ENCODE measurements around the gene FTSJ3. TPM values are rescaled to one million over a fixed set of nuclear protein-coding genes. Genes with fewer than 3 reads are reported as not detected.

Gene FTSJ3
- total RNA-seq, 1 donor from 2014 or later: 50.2 TPM

DNA sequence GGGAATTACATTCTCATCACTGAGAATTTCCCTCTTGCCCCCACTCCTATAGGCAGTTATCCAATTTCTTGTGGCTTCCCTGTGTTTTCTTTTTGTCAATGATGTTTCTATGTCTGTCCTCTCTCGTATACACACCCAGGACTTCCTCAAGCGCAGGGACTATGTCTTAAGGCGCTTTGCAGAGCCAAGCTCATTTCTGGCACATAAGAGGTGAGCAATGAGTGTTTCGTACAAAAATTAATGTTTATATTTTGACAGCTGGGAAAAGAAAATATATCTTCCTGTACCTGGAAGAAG is 52.5 kb downstream of the FTSJ3 start:
- H3K79me2 ChIP-seq (ENCODE audit: insufficient read depth, low read length): peaks cover 92% of the 10 kb centered on the region
- H3K36me3 ChIP-seq (ENCODE audit: insufficient read depth, low read length): peaks cover 20% of the 10 kb centered on the region
- peak overlapping the region; percentile 92 for H3K4me3 ChIP-seq (ENCODE audit: insufficient read depth, low read depth, low read length)
- H3K4me2 ChIP-seq (ENCODE audit: low read length): peak overlapping the region; percentile 93
- H3K4me1 ChIP-seq (ENCODE audit: insufficient read depth, low read length): peaks cover 11% of the 10 kb centered on the region
- Mint-ChIP-seq H3K4me1 (ENCODE audit: low read depth, unreplicated experiment) (peaks cover 20% of the 10 kb centered on the region), H3K4me3 (ENCODE audit: unreplicated experiment) (peak overlapping the region; percentile 97), H3K27ac (ENCODE audit: unreplicated experiment) (peak overlapping the region; percentile 99), H3K27me3 (ENCODE audit: low read depth, unreplicated experiment) (no peaks in the 10 kb centered on the region), H3K9me3 (ENCODE audit: unreplicated experiment) (no peaks in the 10 kb centered on the region), H3K36me3 (ENCODE audit: low read depth, unreplicated experiment) (peaks cover 1% of the 10 kb centered on the region)
- TF ChIP-seq, protein P1, sequence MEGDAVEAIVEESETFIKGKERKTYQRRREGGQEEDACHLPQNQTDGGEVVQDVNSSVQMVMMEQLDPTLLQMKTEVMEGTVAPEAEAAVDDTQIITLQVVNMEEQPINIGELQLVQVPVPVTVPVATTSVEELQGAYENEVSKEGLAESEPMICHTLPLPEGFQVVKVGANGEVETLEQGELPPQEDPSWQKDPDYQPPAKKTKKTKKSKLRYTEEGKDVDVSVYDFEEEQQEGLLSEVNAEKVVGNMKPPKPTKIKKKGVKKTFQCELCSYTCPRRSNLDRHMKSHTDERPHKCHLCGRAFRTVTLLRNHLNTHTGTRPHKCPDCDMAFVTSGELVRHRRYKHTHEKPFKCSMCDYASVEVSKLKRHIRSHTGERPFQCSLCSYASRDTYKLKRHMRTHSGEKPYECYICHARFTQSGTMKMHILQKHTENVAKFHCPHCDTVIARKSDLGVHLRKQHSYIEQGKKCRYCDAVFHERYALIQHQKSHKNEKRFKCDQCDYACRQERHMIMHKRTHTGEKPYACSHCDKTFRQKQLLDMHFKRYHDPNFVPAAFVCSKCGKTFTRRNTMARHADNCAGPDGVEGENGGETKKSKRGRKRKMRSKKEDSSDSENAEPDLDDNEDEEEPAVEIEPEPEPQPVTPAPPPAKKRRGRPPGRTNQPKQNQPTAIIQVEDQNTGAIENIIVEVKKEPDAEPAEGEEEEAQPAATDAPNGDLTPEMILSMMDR (IDR thresholded peaks at IDR 0.05; ENCODE audit: insufficient read depth, low read depth, low read length): no peak
- no peak for TF ChIP-seq EZH2 (IDR thresholded peaks at IDR 0.05; ENCODE audit: insufficient read depth, low read length)
- H4K20me1 ChIP-seq (ENCODE audit: insufficient read depth, low read length): peaks cover 81% of the 10 kb centered on the region
- no peaks in the 10 kb centered on the region for H3K9me3 ChIP-seq (ENCODE audit: insufficient read depth, low read depth, low read length)
- H2AFZ ChIP-seq (ENCODE audit: low read depth, low read length): no peak overlapping the region
- FAIRE-seq (no peak), DNase-seq (ENCODE audit: low read depth) (no peak)
- peak overlapping the region; percentile 98 for H3K9ac ChIP-seq (ENCODE audit: low read length)
- peak overlapping the region; percentile 97 for H3K27ac ChIP-seq (ENCODE audit: low read depth, low read length)
- no peaks in the 10 kb centered on the region for H3K27me3 ChIP-seq (ENCODE audit: insufficient read depth, low read length)

DNA sequence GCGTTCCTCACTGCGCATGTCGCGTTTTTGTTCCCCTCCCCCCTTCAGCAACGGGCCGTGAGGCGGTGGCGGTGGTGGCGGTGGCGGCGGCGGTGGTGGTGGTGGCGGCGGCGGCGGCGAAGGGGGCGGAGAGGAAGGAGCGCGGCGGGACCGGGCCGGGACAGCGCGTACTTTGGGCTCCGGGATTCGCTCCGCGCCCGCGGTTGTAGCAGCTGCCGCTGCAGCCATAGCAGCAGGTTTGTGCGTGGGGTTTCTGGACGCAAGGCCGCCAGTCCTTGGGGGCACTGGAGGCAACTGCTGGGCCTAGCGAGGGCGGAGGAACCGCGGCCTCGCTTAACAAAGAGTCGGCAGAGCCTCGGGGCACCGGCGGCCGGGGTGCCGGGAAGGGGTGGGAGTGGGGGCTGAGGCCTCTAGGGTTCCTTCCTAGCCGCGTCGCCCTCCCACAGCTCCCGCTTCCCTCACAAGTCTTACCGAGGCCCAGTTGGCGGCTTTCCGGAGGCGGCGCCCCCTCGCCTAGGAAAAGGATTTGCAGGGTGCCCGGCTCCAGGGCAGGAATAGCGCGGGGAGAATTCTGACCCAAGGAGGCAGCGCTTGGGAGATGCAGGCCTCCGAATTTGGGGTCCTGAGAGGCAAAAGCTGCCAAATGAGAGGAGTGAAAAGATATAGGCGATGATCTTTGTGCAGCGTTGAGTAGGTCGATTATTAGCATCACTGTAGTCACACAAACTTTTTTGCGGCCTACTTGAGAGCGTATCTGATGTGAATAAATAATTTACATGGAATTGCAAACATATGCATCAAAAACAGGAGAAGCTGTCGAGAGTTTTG is 53.1 kb downstream of the FTSJ3 start, which contains the start of gene DDX42:
DDX42 (plus strand) TSS at position 30 of the 828 bp plus-strand sequence. CDS start 12,880 bp downstream, outside the sequence.
- Mint-ChIP-seq H3K36me3 (ENCODE audit: low read depth, unreplicated experiment) (peaks cover 1% of the 10 kb centered on the region), H3K4me3 (ENCODE audit: unreplicated experiment) (peak within 1 kb of the TSS; percentile 97), H3K27ac (ENCODE audit: unreplicated experiment) (peak within 1 kb of the TSS; percentile 99), H3K9me3 (ENCODE audit: unreplicated experiment) (no peaks in the 10 kb centered on the region), H3K27me3 (ENCODE audit: low read depth, unreplicated experiment) (no peaks in the 10 kb centered on the region), H3K4me1 (ENCODE audit: low read depth, unreplicated experiment) (peaks cover 20% of the 10 kb centered on the region)
- Histone ChIP-seq H3K4me2 (ENCODE audit: low read length) (peak within 1 kb of the TSS; percentile 93), H3K79me2 (ENCODE audit: insufficient read depth, low read length) (peaks cover 92% of the 10 kb centered on the region), H3K9ac (ENCODE audit: low read length) (peak within 1 kb of the TSS; percentile 98), H3K27ac (ENCODE audit: low read depth, low read length) (peak within 1 kb of the TSS; percentile 97), H3K27me3 (ENCODE audit: insufficient read depth, low read length) (no peaks in the 10 kb centered on the region), H3K36me3 (ENCODE audit: insufficient read depth, low read length) (peaks cover 20% of the 10 kb centered on the region), H4K20me1 (ENCODE audit: insufficient read depth, low read length) (peaks cover 78% of the 10 kb centered on the region), H3K9me3 (ENCODE audit: insufficient read depth, low read depth, low read length) (no peaks in the 10 kb centered on the region), H3K4me1 (ENCODE audit: insufficient read depth, low read length) (peaks cover 11% of the 10 kb centered on the region), H3K4me3 (ENCODE audit: insufficient read depth, low read depth, low read length) (peak within 1 kb of the TSS; percentile 92), H2AFZ (ENCODE audit: low read depth, low read length) (peak within 1 kb of the TSS; percentile 77)
- TF ChIP-seq, protein P1 (IDR thresholded peaks at IDR 0.05; ENCODE audit: insufficient read depth, low read depth, low read length): no peak
- TF ChIP-seq EZH2 (IDR thresholded peaks at IDR 0.05; ENCODE audit: insufficient read depth, low read length): no peak
- DNase-seq (ENCODE audit: low read depth) (peak; percentile 52), FAIRE-seq (no peak)

Data from astrocyte (in vitro differentiated cells and primary cell).